NT2/D1 (cell line): ENCODE measurements around the gene TANK.

Source experiments
- YY1 ChIP-seq: IDR thresholded peaks from 2 replicates; pipeline ENCODE4 v1.6.1; 2011; ENCODE audit not compliant: insufficient read length, insufficient read depth
- ZNF274 ChIP-seq: IDR thresholded peaks from 2 replicates; pipeline ENCODE4 v1.6.1; 2011; ENCODE audit warnings: mild to moderate bottlenecking, low read depth, low read length

DNA sequence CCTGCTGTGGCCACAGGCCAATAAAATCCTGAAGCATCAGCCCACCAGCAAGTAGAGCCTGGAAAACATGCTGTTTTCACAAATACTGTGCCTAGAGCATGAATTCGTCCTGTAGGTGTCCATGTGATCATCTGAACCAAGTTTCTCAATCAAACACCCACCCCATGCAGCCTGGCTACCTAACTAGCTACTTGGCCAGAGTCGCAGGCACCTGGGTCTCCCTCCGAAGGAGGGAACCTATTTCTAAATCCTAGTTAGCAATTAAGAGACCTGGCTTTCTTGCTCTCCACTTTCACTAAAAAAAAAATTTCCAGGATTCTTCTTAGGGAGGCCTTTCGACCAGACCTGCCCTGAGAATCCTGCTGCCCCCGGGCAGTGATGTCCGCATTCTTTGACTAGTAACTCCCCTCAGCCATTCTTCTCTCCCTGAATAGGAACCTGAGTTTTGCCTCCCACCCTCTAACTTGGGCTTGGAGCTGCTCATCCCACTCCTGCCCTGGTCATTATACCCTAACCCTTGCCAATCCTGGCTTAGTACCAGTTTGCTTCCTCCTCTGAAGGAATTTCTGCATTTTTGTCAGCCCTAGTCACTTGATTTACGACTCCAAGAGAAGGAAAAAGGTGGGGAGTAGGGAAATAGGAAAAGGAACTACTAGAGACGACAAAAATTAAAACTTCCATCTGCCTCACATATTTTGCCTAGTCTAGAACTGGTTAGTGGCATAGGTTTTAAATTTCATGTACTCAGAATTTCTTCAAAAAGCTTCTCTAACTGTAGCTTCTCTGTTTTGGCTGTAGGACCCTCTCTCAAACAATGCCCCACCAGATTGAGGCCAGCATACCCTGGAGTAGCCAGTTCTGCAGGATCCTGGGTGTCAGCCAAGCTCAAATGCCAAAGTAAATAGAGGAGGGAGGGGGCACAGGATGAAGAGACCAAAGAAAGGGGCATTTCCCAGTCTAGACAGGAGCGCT is 25.4 kb upstream of the TANK start:
- no peak for TF ChIP-seq ZNF274
- TF ChIP-seq YY1, result no peak
